NCI-H2196 treated with DMSO at 0.1 percent for 48 hours (cell line): ENCODE data around the gene CCL26.
"Not testable (repeated sequence)": the region's sequence is repeated elsewhere in the genome, so short reads cannot be mapped to it uniquely, and the experiment has no call there.

ENCODE experiments used
- DNase-seq: peaks from one replicate; lab custom pipeline; 2025; ENCODE audit not compliant: unreplicated experiment; lab: John Stamatoyannopoulos, UW

Gene CCL26

DNA sequence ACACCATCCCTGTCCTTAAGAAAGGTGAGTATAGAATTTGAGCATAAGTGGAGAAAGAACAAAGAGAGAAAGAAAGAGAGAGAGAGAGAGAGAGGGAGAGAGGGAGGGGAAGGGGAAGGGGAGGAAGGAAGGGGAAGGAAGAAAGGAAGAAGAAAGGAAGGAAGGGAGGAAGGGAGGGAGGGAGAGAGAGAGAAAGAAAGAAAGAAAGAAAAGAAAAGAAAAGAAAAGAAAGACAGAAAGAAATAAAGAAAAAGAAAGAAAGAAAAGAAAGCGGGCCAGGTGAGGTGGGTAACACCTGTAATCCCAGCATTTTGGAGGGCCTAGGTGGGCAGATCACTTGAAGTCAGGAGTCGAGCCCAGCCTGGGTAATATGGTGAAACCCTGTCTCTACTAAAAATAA is 21.7 kb upstream of the CCL26 start:
- no peak for DNase-seq

DNA sequence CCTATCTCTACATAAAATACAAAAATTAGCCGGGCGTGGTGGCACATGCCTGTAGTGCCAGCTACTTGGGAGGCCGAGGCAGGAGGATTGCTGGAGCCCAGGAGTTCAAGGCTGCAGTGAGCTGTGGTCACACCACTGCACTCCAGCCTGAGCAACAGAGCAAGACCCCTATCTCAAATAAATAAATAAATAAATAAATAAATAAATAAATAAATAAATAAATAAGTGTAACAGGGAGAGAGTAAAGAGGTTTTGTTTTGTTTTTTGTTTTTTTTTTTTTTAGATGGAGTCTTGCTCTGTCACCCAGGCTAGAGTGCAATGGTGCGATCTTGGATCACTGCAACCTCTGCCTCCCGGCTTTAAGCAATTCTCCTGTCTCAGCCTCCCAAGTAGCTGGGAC is 20.6 kb upstream of the CCL26 start:
- DNase-seq: not testable (repeated sequence)

DNA sequence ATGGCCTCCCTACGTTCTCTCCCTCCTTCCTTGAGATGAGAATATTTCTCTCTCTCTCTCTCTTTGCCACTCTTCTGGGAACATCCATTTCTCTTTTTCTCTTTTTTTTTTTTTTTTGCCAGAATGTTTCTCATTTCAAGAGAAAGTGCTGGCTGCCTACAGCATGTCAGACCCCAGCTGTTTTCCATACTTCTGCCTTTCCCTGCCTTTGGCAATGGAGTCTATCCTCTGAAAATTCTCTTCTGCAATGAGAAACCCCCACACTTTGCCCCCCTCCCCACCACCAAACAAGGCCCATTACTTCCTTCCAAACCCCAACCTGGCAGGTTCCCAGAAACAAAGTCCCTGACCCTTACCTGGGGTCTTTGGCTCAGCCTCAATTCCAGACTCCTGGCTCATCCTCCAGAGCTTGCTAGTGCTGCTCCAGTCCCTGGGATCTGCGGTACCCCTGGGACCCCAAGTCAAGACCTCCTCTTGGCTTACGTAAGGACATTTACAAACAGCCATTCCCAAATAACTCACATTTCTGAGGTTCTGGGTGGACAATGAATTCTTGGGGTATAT is 17.4 kb upstream of the CCL26 start:
- DNase-seq: no peak

DNA sequence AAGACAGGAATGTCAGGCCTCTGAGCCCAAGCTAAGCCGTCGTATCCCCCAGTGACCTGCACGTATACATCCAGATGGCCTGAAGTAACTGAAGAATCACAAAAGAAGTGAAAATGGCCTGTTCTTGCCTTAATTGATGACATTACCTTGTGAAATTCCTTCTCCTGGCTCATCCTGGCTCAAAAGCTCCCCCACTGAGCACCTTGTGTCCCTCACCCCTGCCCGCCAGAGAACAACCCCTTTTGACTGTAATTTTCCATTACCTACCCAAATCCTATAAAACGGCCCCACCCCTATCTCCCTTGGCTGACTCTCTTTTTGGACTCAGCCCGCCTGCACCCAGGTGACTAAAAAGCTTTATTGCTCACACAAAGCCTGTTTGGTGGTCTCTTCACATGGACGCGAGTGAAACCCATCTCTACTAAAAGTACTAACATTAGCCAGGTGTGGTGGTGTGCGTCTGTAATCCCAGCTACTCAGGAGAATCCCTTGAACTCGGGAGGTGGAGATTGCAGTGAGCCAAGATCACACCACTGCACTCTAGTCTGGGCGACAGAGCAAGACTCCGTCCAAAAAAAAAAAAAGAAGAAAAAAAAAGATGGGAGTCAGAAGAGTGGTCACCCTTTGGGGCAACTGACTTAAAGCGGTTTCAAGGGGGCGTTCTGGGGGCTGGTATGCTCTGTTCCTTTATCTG is 16.3 kb upstream of the CCL26 start:
- DNase-seq: not testable (repeated sequence)

DNA sequence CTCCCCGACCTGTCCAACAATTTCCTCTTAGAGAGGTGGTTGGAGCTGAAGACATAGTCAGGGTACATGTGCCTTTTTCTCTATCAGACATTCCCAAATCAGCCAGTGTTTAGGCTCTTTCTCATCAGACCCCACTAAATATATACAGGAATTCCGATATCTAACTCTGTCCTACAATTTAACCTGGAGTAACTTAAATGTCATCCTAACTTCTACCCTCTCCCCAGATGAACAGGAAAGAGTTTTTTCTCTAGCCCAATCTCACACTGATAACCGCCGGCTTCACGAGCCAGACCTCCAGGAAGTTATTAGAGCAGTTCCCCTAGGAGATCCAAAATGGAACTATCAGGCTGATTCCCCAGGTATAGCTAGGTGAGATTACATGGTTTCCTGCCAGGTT is 11.0 kb upstream of the CCL26 start:
- DNase-seq: not testable (repeated sequence)

DNA sequence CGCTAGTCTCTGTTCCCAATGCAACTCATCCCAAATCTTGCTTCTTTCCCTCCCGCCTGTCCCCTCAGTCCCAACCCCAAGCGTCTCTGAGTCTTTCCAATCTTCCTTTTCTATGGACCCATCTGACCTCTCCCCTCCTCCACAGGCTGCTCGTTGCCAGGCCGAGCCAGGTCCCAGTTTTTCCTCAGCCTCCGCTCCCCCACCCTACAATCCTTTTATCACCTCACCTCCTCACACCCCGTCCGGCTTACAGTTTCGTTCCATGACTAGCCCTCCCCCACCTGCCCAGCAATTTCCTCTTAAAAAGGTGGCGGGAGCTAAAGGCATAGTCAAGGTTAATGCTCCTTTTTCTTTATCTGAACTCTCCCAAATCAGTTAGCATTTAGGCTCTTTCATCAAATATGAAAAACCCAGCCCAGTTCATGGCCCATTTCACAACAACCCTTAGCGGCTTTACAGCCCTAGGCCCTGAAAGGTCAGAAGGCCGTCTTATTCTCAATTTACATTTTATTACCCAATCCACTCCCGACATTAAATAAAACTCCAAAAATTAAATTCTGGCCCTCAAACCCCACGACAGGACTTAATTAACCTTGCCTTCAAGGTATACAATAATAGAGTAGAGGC is 8.7 kb upstream of the CCL26 start:
- DNase-seq: not testable (repeated sequence)

DNA sequence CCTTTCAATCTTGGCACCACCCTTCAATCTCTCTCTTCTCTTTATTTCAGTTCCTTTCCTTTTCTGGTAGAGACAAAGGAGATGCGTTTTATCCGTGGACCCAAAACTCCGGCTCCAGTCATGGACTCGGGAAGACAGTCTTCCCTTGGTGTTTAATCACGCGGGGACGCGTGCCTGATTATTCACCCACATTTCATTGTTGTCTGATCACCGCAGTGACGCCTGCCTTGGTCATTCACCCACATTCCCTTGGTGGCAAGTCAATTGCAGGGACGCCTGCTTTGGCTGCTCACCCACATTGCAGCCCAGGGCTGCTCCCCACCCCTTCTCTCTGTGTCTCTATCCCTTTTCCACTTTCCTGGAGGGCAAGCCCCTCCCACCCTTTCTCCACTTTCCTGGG is 7.5 kb upstream of the CCL26 start:
- DNase-seq: not testable (repeated sequence)

DNA sequence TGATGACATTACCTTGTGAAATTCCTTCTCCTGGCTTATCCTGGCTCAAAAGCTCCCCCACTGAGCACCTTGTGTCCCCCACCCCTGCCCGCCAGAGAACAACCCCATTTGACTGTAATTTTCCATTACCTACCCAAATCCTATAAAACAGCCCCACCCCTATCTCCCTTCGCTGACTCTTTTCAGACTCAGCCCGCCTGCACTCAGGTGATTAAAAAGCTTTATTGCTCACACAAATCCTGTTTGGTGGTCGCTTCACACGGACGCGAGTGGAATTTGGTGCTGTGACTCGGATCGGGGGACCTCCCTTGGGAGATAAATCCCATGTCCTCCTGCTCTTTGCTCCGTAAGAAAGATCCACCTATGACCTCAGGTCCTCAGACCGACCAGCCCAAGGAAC is 7.0 kb upstream of the CCL26 start:
- not testable (repeated sequence) for DNase-seq

DNA sequence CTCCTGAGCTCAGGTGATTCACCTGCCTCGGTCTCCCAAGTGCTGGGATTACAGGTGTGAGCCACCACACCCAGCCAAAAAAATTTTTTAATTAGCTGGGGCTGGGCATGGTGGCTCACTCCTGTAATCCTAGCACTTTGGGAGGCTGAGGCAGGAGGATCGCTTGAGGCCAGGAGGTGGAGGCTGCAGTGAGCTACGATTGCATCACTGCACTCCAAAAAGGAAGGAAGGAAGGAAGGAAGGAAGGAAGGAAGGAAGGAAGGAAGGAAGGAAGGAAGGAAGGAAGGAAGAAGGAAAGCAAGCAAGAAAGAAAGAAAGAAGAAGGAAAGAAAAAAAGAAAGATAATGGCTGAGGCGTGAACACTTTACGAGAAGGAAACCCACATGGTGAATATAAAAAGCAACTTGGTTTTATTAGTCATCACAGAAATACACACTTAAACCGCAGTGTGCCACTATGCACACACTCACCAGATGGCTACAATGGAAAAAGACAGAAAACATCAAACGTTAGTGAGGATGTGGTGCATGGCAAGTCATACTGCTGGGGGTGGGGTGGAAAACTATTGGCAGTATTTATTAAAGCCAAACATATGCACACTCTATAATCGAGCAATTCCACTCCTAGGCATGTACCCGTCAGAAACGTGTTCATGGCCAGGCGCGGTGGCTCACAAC is 4.4 kb upstream of the CCL26 start:
- DNase-seq: no peak

DNA sequence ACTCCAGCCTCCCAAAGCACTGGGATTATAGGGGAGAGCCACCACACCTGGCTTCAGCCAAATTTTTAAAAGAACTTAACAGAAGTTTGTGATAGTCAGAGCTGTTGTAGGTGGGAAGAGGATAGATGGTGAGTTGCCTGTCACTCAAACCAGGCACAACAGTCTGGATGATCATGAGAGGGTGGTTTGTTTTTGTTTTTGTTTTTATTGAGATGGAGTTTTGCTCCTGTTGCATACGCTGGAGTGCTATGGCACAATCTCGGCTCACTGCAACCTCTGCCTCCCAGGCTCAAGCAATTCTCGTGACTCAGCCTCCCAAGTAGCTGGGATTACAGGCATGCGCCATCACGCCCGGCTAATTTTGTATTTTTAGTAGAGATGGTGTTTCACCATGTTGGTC is 1.9 kb upstream of the CCL26 start:
- not testable (repeated sequence) for DNase-seq

DNA sequence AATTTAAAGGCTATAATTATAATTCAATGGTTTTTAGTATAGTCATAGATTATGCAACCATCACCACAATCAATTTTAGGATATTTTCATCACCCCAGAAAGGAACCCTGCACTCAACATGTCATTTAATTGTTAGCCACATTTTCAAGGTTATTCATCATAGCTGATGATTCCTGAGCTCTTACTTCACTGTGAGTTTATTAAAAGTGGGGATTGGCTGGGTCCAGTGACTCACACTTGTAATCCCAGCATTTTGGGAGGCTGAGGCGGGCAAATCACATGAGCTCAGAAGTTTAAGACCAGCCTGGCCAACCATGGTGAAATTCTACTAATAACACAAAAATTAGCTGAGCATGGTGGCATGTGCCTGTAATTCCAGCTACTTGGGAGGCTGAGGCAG is 787 bp downstream of the CCL26 start:
- DNase-seq: no peak

DNA sequence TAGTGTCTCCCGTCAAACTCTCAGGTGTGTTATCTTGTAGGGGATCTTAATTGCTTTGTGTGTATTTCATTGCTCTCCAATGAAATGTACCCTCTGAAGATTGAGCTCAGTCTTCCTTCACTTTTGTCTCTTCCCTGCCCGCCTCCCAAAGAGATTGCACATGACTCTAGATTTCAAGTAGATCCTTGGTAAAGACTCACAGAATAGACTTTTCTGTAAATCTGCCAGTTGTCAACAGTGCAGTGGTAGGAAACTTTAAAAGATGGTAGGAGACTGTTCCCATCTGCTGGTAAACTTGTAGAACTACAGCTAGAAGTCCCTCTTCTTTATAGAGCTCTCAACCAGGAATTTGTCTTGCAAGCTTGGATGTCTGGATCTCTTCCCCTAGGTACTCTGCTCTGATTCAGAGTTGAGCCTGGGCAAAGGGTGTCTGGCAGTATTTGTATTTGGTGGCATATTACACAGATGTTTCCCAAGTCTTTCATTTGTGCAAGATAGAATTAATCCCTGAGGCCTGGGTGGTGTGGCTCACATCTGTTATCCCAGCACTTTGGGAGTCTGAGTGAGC is 9.6 kb downstream of the CCL26 start:
- DNase-seq: peak; percentile 52

DNA sequence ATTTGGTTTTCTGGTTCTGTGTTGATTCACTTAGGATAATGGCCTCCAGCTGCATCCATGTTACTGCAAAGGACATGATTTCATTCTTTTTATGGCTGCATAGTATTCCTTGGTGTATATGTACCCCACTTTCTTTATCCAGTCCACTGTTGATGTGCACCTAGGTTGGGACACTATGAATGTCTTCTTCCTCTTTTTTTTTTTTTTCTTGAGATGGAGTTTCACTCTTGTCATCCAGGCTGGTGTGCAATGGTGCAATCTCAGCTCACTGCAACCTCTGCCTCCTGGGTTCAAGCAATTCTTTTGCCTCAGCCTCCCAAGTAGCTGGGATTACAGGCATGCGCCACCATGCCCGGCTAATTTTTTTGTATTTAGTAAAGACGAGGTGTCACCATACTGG is 10.2 kb downstream of the CCL26 start:
- DNase-seq: not testable (repeated sequence)

DNA sequence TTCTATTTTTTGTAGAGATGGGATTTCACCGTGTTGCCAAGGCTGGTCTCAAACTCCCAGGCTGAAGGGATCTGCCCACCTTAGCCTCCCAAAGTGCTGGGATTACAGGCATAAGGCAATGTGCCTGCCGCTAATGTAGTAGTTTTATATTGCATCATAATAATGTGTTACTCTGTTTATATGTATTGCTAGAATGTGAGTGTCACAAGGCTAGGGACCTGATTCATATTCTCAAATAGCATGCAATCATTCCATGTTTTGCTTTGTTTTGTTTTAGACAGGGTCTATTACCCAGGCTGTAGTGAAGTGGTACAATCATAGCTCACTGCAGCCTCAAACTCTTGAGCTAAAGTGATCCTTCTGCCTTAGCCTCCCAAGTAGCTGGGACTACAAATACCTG is 13.5 kb downstream of the CCL26 start:
- no peak for DNase-seq

DNA sequence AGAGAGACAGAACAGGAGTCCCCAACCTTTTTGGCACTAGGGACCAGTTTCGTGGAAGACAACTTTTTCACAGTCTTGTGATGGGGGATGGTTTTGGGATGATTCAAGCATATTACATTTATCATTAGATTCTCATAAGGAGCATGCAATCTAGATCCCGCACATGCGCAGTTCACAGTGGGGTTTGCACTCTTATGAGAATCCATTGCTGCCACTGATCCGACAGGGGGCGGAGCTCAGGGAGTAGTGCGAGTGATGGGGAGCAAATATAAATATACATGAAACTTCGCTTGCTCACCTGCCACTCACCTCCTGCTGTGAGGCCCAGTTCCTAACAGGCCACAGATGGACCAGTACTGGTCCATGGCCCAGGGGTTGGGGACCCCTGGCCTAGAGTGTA is 14.2 kb downstream of the CCL26 start:
- no peak for DNase-seq

DNA sequence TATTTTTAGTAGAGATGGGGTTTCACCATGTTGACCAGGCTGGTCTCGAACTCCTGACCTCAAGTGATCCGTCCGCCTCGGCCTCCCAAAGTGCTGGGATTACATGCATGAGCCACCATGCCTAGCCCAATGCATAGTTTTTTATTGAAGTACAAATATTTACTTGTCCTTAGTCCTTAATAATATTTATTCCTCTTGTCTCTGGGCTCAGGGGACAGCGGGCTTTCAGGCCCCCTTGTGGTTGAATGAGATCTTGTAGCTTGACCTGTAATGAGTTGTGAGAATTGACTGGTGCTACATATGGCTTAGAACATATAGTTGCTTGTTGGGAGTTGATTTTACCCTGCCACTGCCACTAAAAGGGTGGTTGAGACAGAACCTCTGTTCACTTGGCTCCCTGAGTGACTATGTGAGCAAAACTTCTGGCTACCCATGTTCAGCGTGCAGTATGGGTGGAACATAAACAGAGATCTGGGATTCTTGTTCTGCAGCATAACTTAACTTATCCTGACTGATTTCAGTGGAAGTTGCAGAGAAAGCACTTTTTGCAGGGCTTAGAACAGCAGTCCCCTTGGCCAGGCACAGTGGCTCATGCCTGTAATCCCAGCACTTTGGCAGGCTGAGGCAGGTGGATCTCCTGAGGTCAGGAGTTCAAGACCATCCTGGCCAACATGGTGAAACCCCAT is 14.9 kb downstream of the CCL26 start:
- DNase-seq: no peak

DNA sequence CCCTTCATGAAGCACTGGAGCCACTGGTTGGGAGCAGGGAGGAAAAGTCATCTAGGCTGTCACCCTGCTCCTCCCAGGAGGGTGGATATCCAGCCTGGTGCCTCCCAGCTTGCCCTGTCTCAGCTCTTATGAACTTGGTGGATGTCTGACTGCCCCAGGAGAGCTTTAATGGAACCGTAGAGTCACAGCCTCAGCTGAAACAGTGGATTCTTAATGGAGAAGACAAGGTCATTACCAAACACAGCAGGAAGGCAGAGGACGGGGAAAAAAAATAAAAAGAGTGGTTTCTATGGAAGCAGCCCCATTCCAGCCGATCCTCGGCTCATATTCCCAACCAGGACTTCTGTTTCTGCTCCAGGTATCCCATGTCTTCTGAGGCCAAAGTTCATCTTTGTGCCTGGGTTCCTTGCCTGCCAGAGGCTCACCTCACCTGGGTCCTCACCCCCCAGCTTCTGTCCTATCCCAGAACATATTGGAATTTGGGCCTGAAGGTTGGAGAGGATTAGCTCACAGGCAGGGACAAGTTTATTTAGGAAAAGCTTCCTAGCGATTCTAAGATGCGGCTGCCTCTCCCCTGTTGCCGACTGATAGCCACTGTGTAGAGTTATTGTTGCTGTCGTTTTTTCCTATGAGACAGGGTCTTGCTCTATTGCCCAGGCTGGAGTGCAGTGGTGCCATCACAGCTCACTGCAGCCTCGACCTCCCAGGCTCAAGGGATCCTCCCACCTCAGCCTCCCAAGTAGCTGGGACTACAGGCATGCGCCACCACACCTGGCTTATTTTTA is 15.6 kb downstream of the CCL26 start:
- DNase-seq: no peak

DNA sequence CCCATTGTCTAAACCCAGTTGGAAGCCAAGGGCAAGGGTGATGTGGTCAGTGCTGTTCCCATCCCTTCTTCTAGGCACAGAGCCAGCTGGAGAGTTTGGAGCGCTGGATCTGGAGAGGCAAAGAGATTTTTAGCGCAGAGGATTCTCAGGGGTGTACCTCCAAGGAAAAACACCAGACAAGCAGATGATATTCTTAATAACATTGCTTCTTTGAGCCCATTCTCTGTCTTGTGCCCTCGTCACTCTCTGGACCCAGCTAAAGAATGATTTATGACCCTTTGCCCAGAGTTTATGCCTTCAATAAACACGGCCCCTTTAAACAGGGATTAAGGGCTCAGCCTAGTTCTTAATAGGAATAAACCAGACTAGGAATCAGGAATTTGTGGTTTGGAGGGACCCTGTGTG is 28.6 kb downstream of the CCL26 start:
- DNase-seq: no peak

DNA sequence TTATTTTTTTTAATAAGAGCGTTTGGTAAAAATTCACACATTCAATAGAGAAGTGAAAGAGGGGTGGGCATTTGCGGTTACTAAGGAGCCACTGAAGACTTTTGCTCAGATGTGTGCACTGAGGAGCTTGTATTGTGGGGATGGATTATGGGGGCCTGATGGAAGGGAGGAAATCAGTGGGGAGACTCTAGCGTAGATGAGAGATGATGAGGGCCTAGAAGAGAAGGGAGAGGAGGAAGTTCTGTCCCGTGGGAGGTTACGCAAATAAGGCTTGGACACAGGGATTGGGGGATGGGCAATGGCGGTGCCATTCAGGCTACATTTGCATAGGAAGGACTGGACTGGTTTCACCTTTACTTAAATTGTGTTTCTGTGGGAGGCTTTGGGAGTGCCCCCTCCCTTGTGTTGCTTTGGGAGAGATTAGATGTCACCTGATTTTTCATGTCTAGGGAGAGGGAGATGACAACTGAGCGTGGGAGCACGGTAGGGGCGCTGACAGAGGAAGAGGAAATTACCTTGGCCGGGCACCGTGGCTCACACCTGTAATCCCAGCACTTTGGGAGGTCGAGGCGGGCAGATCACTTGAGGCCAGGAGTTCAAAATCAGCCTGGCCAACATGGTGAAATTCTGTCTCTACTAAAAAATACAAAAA is 31.0 kb downstream of the CCL26 start:
- DNase-seq: no peak
